Measurements from ENCODE around the gene SLC5A12. TPM values are rescaled to one million over a fixed set of nuclear protein-coding genes. Genes with fewer than 3 reads are reported as not detected.

Gene SLC5A12
- total and polyA plus RNA-seq, 10 of the 15 experiments (the other 5 are each of a cell fraction or from before 2014, with no cell fraction given): 0.06 to 0.15 TPM; not detected in 8

DNA sequence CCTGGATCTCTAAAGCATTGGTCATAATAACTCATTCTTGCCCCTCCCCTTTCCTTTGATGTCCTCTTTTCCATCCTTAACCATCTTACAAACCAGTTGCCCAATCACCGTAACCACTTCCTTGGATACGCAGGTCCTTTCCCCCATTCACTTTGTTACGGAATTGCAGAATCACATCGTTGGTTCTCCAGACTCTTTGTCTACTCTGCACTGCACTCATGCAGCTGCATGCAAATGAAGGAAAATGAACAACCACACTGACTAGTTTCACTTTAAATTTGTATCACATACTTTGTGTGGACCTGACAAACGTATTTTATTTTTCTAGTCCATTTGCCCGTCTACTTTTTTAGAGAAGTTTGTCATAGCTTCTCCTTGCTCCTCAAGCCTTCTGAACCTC, 69.9 kb downstream of the SLC5A12 start (continued):
- TF ChIP-seq, protein P1, sequence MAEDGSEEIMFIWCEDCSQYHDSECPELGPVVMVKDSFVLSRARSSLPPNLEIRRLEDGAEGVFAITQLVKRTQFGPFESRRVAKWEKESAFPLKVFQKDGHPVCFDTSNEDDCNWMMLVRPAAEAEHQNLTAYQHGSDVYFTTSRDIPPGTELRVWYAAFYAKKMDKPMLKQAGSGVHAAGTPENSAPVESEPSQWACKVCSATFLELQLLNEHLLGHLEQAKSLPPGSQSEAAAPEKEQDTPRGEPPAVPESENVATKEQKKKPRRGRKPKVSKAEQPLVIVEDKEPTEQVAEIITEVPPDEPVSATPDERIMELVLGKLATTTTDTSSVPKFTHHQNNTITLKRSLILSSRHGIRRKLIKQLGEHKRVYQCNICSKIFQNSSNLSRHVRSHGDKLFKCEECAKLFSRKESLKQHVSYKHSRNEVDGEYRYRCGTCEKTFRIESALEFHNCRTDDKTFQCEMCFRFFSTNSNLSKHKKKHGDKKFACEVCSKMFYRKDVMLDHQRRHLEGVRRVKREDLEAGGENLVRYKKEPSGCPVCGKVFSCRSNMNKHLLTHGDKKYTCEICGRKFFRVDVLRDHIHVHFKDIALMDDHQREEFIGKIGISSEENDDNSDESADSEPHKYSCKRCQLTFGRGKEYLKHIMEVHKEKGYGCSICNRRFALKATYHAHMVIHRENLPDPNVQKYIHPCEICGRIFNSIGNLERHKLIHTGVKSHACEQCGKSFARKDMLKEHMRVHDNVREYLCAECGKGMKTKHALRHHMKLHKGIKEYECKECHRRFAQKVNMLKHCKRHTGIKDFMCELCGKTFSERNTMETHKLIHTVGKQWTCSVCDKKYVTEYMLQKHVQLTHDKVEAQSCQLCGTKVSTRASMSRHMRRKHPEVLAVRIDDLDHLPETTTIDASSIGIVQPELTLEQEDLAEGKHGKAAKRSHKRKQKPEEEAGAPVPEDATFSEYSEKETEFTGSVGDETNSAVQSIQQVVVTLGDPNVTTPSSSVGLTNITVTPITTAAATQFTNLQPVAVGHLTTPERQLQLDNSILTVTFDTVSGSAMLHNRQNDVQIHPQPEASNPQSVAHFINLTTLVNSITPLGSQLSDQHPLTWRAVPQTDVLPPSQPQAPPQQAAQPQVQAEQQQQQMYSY (CRISPR knock-in tag; IDR thresholded peaks at IDR 0.05): no peak; the same call in 1 of the 2 replicates
- TF ChIP-seq IKZF1 (conservative IDR thresholded peaks at IDR 0.05): peak; percentile 84
- TF ChIP-seq, protein P2, sequence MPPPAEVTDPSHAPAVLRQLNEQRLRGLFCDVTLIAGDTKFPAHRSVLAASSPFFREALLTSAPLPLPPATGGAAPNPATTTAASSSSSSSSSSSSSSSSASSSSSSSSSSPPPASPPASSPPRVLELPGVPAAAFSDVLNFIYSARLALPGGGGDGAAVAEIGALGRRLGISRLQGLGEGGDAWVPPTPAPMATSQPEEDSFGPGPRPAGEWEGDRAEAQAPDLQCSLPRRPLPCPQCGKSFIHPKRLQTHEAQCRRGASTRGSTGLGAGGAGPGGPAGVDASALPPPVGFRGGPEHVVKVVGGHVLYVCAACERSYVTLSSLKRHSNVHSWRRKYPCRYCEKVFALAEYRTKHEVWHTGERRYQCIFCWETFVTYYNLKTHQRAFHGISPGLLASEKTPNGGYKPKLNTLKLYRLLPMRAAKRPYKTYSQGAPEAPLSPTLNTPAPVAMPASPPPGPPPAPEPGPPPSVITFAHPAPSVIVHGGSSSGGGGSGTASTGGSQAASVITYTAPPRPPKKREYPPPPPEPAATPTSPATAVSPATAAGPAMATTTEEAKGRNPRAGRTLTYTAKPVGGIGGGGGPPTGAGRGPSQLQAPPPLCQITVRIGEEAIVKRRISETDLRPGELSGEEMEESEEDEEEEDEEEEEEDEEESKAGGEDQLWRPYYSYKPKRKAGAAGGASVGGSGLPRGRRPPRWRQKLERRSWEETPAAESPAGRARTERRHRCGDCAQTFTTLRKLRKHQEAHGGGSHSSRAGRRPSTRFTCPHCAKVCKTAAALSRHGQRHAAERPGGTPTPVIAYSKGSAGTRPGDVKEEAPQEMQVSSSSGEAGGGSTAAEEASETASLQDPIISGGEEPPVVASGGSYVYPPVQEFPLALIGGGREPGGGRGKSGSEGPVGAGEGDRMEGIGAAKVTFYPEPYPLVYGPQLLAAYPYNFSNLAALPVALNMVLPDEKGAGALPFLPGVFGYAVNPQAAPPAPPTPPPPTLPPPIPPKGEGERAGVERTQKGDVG (CRISPR knock-in tag; IDR thresholded peaks at IDR 0.05): no peak
- TF ChIP-seq, protein P3, sequence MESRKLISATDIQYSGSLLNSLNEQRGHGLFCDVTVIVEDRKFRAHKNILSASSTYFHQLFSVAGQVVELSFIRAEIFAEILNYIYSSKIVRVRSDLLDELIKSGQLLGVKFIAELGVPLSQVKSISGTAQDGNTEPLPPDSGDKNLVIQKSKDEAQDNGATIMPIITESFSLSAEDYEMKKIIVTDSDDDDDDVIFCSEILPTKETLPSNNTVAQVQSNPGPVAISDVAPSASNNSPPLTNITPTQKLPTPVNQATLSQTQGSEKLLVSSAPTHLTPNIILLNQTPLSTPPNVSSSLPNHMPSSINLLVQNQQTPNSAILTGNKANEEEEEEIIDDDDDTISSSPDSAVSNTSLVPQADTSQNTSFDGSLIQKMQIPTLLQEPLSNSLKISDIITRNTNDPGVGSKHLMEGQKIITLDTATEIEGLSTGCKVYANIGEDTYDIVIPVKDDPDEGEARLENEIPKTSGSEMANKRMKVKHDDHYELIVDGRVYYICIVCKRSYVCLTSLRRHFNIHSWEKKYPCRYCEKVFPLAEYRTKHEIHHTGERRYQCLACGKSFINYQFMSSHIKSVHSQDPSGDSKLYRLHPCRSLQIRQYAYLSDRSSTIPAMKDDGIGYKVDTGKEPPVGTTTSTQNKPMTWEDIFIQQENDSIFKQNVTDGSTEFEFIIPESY (IDR thresholded peaks at IDR 0.05): no peak
- TF ChIP-seq STAT3 (IDR thresholded peaks at IDR 0.05; ENCODE audit: low read depth, low read length): no peak
- TF ChIP-seq, protein P4, sequence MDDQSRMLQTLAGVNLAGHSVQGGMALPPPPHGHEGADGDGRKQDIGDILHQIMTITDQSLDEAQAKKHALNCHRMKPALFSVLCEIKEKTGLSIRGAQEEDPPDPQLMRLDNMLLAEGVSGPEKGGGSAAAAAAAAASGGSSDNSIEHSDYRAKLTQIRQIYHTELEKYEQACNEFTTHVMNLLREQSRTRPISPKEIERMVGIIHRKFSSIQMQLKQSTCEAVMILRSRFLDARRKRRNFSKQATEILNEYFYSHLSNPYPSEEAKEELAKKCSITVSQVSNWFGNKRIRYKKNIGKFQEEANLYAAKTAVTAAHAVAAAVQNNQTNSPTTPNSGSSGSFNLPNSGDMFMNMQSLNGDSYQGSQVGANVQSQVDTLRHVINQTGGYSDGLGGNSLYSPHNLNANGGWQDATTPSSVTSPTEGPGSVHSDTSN (IDR thresholded peaks at IDR 0.05; ENCODE audit: insufficient replicate concordance, low read depth, low read length): no peak
- no peak for TF ChIP-seq NRF1 (conservative IDR thresholded peaks at IDR 0.05; ENCODE audit: low read depth, low read length)
- TF ChIP-seq, protein P5, sequence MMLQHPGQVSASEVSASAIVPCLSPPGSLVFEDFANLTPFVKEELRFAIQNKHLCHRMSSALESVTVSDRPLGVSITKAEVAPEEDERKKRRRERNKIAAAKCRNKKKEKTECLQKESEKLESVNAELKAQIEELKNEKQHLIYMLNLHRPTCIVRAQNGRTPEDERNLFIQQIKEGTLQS (IDR thresholded peaks at IDR 0.05; ENCODE audit: borderline replicate concordance, extremely low read depth, low read depth, low read length): no peak
- TF ChIP-seq IKZF2 (IDR thresholded peaks at IDR 0.05): peak; percentile 79 to 80; a peak in 3 of 4 replicates
- TF ChIP-seq, protein P6, sequence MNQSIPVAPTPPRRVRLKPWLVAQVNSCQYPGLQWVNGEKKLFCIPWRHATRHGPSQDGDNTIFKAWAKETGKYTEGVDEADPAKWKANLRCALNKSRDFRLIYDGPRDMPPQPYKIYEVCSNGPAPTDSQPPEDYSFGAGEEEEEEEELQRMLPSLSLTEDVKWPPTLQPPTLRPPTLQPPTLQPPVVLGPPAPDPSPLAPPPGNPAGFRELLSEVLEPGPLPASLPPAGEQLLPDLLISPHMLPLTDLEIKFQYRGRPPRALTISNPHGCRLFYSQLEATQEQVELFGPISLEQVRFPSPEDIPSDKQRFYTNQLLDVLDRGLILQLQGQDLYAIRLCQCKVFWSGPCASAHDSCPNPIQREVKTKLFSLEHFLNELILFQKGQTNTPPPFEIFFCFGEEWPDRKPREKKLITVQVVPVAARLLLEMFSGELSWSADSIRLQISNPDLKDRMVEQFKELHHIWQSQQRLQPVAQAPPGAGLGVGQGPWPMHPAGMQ (IDR thresholded peaks at IDR 0.05; ENCODE audit: borderline replicate concordance): no peak
- TF ChIP-seq ZNF24 (IDR thresholded peaks at IDR 0.05): no peak
- 0 out of 2 replicates have a peak, but pooled peaks have one; percentile 43 for TF ChIP-seq NBN (IDR thresholded peaks at IDR 0.05)
- TF ChIP-seq NR2F1 (conservative IDR thresholded peaks at IDR 0.05): no peak
- TF ChIP-seq CHD2 (IDR thresholded peaks at IDR 0.05; ENCODE audit: borderline replicate concordance, low read depth, low read length): no peak
- no peak for TF ChIP-seq FOXM1 (IDR thresholded peaks at IDR 0.05; ENCODE audit: low read depth, low read length)
- TF ChIP-seq KAT2A (conservative IDR thresholded peaks at IDR 0.05; ENCODE audit: control insufficient read depth, low read depth, low read length): no peak
- no peak for TF ChIP-seq RBBP5 (conservative IDR thresholded peaks at IDR 0.05)
- TF ChIP-seq, protein P7, sequence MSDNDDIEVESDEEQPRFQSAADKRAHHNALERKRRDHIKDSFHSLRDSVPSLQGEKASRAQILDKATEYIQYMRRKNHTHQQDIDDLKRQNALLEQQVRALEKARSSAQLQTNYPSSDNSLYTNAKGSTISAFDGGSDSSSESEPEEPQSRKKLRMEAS (IDR thresholded peaks at IDR 0.05; ENCODE audit: low read depth, low read length): no peak
- TF ChIP-seq IRF4 (IDR thresholded peaks at IDR 0.05; ENCODE audit: low read depth, low read length): no peak

All from GM12878 (cell line).